A549 (cell line): ENCODE data around the gene DGKD. TPM values are rescaled to one million over a fixed set of nuclear protein-coding genes. Genes with fewer than 3 reads are reported as not detected.
A peak's percentile ranks its signal among the peaks of the same experiment; 100 is the strongest.

Source experiments
- ATAC-seq, 2 experiments: fragments of 200-7000 bp in 1 of 2; fragments of >200 bp in 1 of 2; cut with Nextera tagmentation in 1 of 2; cut with Tn5 transposase in 1 of 2; 3 replicates each; pipeline versions ENCODE4 v1.8.0 to v1.9.1; 2018 to 2020; ENCODE audit warnings: mild to moderate bottlenecking in 1 of 2, moderate library complexity in 1 of 2
- CTCF ChIA-PET: fragments of 300-600 bp; sonication (Branson Sonifier 250); formaldehyde crosslinking; extraction: SDS; loops from one replicate; lab custom pipeline; 2021; ENCODE audit warnings: antibody characterized with exemption, inconsistent platforms; lab: Yijun Ruan, JAX
- POLR2A ChIA-PET: fragments of 350-600 bp; formaldehyde crosslinking; extraction: SDS; loops from one replicate; lab custom pipeline; 2021; ENCODE audit warnings: antibody characterized with exemption, inconsistent platforms; lab: Yijun Ruan, JAX
- DNase-seq, 2 experiments: peaks; one replicate each; pipeline versions ENCODE4 v3.0.0 to v3.0.0-alpha.2; 2011 to 2016; ENCODE audit warnings: low read depth in 1 of 2, low spot score in 1 of 2
- FAIRE-seq: peaks from 2 replicates; lab custom pipeline; 2011; peaks lifted over from hg19 to GRCh38; lab: Jason Lieb, UNC
- H3K27ac ChIP-seq, 2 experiments: fragments of >200 bp; sonication (Bioruptor Twin); formaldehyde crosslinking; 3 replicates each; pipeline ENCODE4 v1.5.1; 2016 to 2017
- H3K4me1 ChIP-seq: fragments of >200 bp; sonication (Bioruptor Twin); formaldehyde crosslinking; 3 replicates; pipeline ENCODE4 v1.6.1; 2016
- H3K4me2 ChIP-seq: fragments of >200 bp; sonication (Bioruptor Twin); formaldehyde crosslinking; 3 replicates; pipeline ENCODE4 v1.6.1; 2016
- H3K4me3 ChIP-seq: fragments of >200 bp; sonication (Bioruptor Twin); formaldehyde crosslinking; 3 replicates; pipeline ENCODE4 v1.5.1; 2016
- H3K9me3 ChIP-seq: fragments of >200 bp; sonication (Bioruptor Twin); formaldehyde crosslinking; 3 replicates; pipeline ENCODE4 v1.6.1; 2016
- ATOH8 ChIP-seq: fragments of 250-450 bp; sonication (Bioruptor Pico); IDR thresholded peaks from 2 replicates; pipeline ENCODE4 v1.5.0; 2020; ENCODE audit warnings: low read depth, mild to moderate bottlenecking, moderate library complexity
- CEBPB ChIP-seq, 2 experiments: fragments of >200 bp in 1 of 2; sonication (Bioruptor Twin) in 1 of 2; formaldehyde crosslinking in 1 of 2; IDR thresholded peaks; 2 replicates each; pipeline ENCODE4 v1.6.1; 2012 to 2016
- ELK1 ChIP-seq: fragments of 150-350 bp; IDR thresholded peaks from 2 replicates; pipeline ENCODE4 v1.6.1; 2014; ENCODE audit warnings: low read depth, mild to moderate bottlenecking, low read length
- EP300 ChIP-seq, 2 experiments: fragments of >200 bp; sonication (Bioruptor Twin); formaldehyde crosslinking; IDR thresholded peaks; 2 replicates in 1 of 2; 3 replicates in 1 of 2; pipeline ENCODE4 v1.6.1; 2016 to 2017
- FOSB ChIP-seq: fragments of 250-450 bp; sonication (Bioruptor Pico); IDR thresholded peaks from 2 replicates; pipeline ENCODE4 v1.5.0; 2020; ENCODE audit warnings: mild to moderate bottlenecking, moderate library complexity
- GATA3 ChIP-seq: IDR thresholded peaks from 2 replicates; pipeline ENCODE4 v1.6.1; 2012; ENCODE audit warnings: borderline replicate concordance
- HMGXB4 ChIP-seq: fragments of 250-450 bp; sonication (Bioruptor Pico); IDR thresholded peaks from 2 replicates; pipeline ENCODE4 v1.5.0; 2021; ENCODE audit warnings: mild to moderate bottlenecking, moderate library complexity, borderline replicate concordance
- JUNB ChIP-seq: fragments of >200 bp; sonication (Bioruptor Twin); formaldehyde crosslinking; IDR thresholded peaks from 2 replicates; pipeline ENCODE4 v1.6.1; 2016
- KDM1A ChIP-seq: fragments of 200-600 bp; sonication (generic); IDR thresholded peaks from 2 replicates; pipeline ENCODE4 v1.6.1; 2016; ENCODE audit warnings: low read depth, mild to moderate bottlenecking
- KDM5A ChIP-seq: fragments of 200-600 bp; sonication (generic); IDR thresholded peaks from 2 replicates; pipeline ENCODE4 v1.6.1; 2016; ENCODE audit warnings: antibody characterized with exemption, mild to moderate bottlenecking
- MAZ ChIP-seq: fragments of 150-350 bp; IDR thresholded peaks from 2 replicates; pipeline ENCODE4 v1.6.1; 2014; ENCODE audit warnings: antibody characterized with exemption, low read depth, low read length, borderline replicate concordance
- MYC ChIP-seq: IDR thresholded peaks from 2 replicates; pipeline ENCODE4 v1.6.1; 2012; ENCODE audit warnings: mild to moderate bottlenecking, inconsistent platforms, low read length, improper control_type of control experiment, borderline replicate concordance
- NFE2L2 ChIP-seq: fragments of 150-350 bp; conservative IDR thresholded peaks from 2 replicates; pipeline ENCODE4 v1.6.1; 2014; ENCODE audit warnings: low read length
- NPAS2 ChIP-seq: fragments of 250-450 bp; sonication (Bioruptor Pico); IDR thresholded peaks from 2 replicates; pipeline ENCODE4 v1.8.0; 2022; ENCODE audit warnings: mild to moderate bottlenecking, moderate library complexity, borderline replicate concordance
- PBX3 ChIP-seq: IDR thresholded peaks from 2 replicates; pipeline ENCODE4 v1.6.1; 2012
- PHF8 ChIP-seq: fragments of 200-600 bp; sonication (generic); IDR thresholded peaks from 2 replicates; pipeline ENCODE4 v1.6.1; 2016; ENCODE audit warnings: low read depth, mild to moderate bottlenecking, antibody characterized with exemption, moderate library complexity, borderline replicate concordance
- POLR2A ChIP-seq: IDR thresholded peaks from 2 replicates; pipeline ENCODE4 v1.6.1; 2012; ENCODE audit warnings: mild to moderate bottlenecking, low read length
- POLR2AphosphoS2 ChIP-seq: conservative IDR thresholded peaks from 2 replicates; pipeline ENCODE4 v1.6.1; 2012; ENCODE audit warnings: low read length, improper control_type of control experiment, inconsistent platforms
- RCOR1 ChIP-seq: fragments of 150-350 bp; IDR thresholded peaks from 2 replicates; pipeline ENCODE4 v1.6.1; 2014; ENCODE audit warnings: antibody characterized with exemption, low read length, low read depth
- SREBF2 ChIP-seq: fragments of 450-650 bp; IDR thresholded peaks from 2 replicates; pipeline ENCODE4 v1.6.1; 2014; ENCODE audit warnings: mild to moderate bottlenecking, moderate library complexity
- TP53 ChIP-seq: fragments of 250-450 bp; sonication (Bioruptor Pico); IDR thresholded peaks from 2 replicates; pipeline ENCODE4 v1.5.0; 2021; ENCODE audit warnings: mild to moderate bottlenecking, moderate library complexity
- USF2 ChIP-seq: fragments of 450-650 bp; IDR thresholded peaks from 2 replicates; pipeline ENCODE4 v1.6.1; 2014; ENCODE audit warnings: antibody characterized with exemption
- ZC3H11A ChIP-seq: fragments of 450-650 bp; IDR thresholded peaks from 2 replicates; pipeline ENCODE4 v1.6.1; 2014; ENCODE audit warnings: antibody characterized with exemption, mild to moderate bottlenecking
- ZSCAN20 ChIP-seq: fragments of 250-450 bp; sonication (Bioruptor Pico); IDR thresholded peaks from 2 replicates; pipeline ENCODE4 v1.8.0; 2022; ENCODE audit warnings: mild to moderate bottlenecking, moderate library complexity
- WGBS: methylation state at CpG from one replicate; pipeline ENCODE4 v1.1.6; 2017; ENCODE audit errors: missing lambda C conversion rate; 5-methylcytosine and 5-hydroxymethylcytosine counted together
- polyA plus RNA-seq, 4 experiments: library from polyadenylated mRNA; depleted of rRNA in 3 of 4; stranded (reverse); fragments of >200 nt; fragmentation: RNase III in 1 of 4; extraction: RNeasy Plus Mini Kit Qiagen cat#74134 plus additional on column Dnase treatment in 1 of 4; gene quantifications; 2 replicates in 3 of 4; 3 replicates in 1 of 4; pipeline ENCODE4 v1.2.3, GENCODE V29; 2011 to 2017

The DGKD gene
- polyA plus RNA-seq, 2 of the 4 experiments (the other 2 are of a cell fraction): 68.8 to 99.6 TPM

- TF ChIP-seq SREBF2 (no peak), ELK1 (no peak)
These were observed 67.9 kb downstream of the DGKD start (continued) for GRCh38 chr2:233422050-233422639.

- ATAC-seq (peak; percentile 0 to 10; a peak in 2 of 6 replicates), DNase-seq (no peak), FAIRE-seq (no peak)
- Histone ChIP-seq H3K9me3 (peaks cover 10% of the 10 kb centered on the region), H3K4me2 (peak overlapping the region; percentile 90), H3K27ac (peak overlapping the region; percentile 95 to 99), H3K4me3 (peak overlapping the region; percentile 5; the same call in 2 of the 3 replicates), H3K4me1 (peaks cover 100% of the 10 kb centered on the region)
- TF ChIP-seq KDM5A (no peak), HMGXB4 (CRISPR knock-in tag) (0 out of 2 replicates have a peak, but pooled peaks have one; percentile 8), RCOR1 (no peak), PHF8 (no peak), NFE2L2 (no peak), JUNB (peak; percentile 28; the same call in 1 of the 2 replicates), NPAS2 (0 out of 2 replicates have a peak, but pooled peaks have one; percentile 16), SREBF2 (no peak), GATA3 (no peak), MAZ (no peak), ELK1 (no peak), EP300 (IDR thresholded peaks at IDR 0.05) (peak in 1 of 2 experiments; percentile 13; a peak in 1 of 5 replicates), USF2 (no peak), CEBPB (IDR thresholded peaks at IDR 0.05) (peak; percentile 78; a peak in 3 of 4 replicates)
- POLR2A ChIA-PET: interaction anchor here (0.9 to 1.6 kb wide), 3 partner anchors 9 to 172 kb away, joined by 3 to 17 read pairs (median 4); partner anchors contain the start of gene ATG16L1
- CTCF ChIA-PET: interaction anchor here (0.6 to 23.2 kb wide), 6 partner anchors 12 to 434 kb away, joined by 3 to 356 read pairs (median 4); no protein-coding TSS in a partner anchor
- WGBS: 54% methylated on average over 12 of the region's 12 CpGs
These were observed 68.6 kb downstream of the DGKD start for GRCh38 chr2:233422649-233423551.

GRCh38 chr2:233423552-233423860 lies 69.2 kb downstream of the DGKD start:
- Histone ChIP-seq H3K4me2 (peak overlapping the region; percentile 90), H3K27ac (peak overlapping the region; percentile 95 to 99), H3K9me3 (peaks cover 10% of the 10 kb centered on the region), H3K4me1 (peaks cover 100% of the 10 kb centered on the region), H3K4me3 (no peak overlapping the region)
- TF ChIP-seq RCOR1 (no peak), ATOH8 (CRISPR knock-in tag) (no peak), TP53 (CRISPR knock-in tag) (no peak), KDM5A (no peak), PBX3 (no peak), PHF8 (no peak), POLR2A (no peak), MYC (no peak), ZC3H11A (no peak), POLR2AphosphoS2 (no peak), KDM1A (no peak), FOSB (no peak), ZSCAN20 (CRISPR knock-in tag) (no peak)
- FAIRE-seq: no peak
- WGBS: 88% methylated on average over 6 of the region's 6 CpGs
- POLR2A ChIA-PET: no interaction called here
- no peak for DNase-seq
- no peak for ATAC-seq
- CTCF ChIA-PET: interaction anchor here (2.0 to 23.2 kb wide), 2 partner anchors 19 to 20 kb away, joined by 7 to 356 read pairs; no protein-coding TSS in a partner anchor
